Measurements from ENCODE around the gene TSPAN18. TPM values are rescaled to one million over a fixed set of nuclear protein-coding genes. Genes with fewer than 3 reads are reported as not detected.
A peak's percentile ranks its signal among the peaks of the same experiment; 100 is the strongest.

TSPAN18 gene
- total RNA-seq, 4 donors from 2014 or later = 27.7 to 70.1 (median 50.2) TPM

DNA sequence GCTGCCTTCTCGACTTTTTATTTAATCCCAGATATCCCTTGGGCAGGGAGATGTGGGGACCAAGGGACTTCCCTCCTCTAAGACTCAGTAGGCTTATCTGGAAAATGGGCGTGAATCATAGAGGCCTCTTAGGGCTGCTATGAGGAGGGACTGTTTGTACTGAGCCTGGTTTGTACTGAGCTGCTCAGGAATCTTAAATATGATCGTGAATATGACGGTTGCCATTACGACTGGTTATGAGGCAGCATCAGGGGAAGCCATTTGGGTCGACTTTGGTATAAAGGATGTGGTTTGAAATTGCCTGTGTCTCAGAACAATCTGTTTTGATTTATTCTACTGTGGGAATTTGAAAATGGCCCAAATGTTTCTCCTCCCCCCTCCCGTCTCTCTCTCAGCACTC, 20.6 kb downstream of the TSPAN18 start:
- 34% methylated on average over 6 of the region's 7 CpGs for WGBS
- no peaks in the 10 kb centered on the region for H3K27me3 ChIP-seq
- peak overlapping the region; percentile 80 to 85 (median 84) for H3K27ac ChIP-seq (replicated peaks in 1 of 4)

DNA sequence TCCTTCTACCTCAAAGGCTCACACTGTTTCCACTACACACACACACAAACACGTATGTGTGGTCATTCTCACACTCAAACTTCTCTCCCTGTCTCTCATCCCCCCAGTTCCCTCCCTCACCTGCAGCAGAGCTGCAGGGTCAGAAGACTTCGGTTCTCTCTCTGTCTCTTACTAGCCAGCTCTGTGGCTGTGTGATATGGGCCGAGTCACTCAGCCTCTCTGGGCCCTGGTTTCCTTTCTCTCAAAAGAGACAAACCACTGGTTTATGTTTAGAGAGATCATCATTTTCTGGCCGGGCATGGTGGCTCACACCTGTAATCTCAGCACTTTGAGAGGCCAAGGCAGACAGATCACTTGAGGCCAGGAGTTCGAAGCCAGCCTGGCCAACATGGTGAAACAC, 21.1 kb downstream of the TSPAN18 start:
- no peak for DNase-seq (ENCODE audit: extremely low spot score)
- Histone ChIP-seq H3K4me3 (no peak overlapping the region), H3K27ac (replicated peaks in 1 of 4) (peak overlapping the region; percentile 80 to 85 (median 84)), H3K4me1 (peaks cover 48 to 100% (median 92%) of the 10 kb centered on the region in 4 donors), H3K36me3 (no peaks in the 10 kb centered on the region), H3K27me3 (no peaks in the 10 kb centered on the region), H3K9me3 (no peaks in the 10 kb centered on the region)
- WGBS = 75% methylated on average over 5 of the region's 5 CpGs
- intact Hi-C loops (cut with DNase I) = no loop called here
- no peak for TF ChIP-seq POLR2A (IDR thresholded peaks at IDR 0.05; ENCODE audit: low read depth)
- TF ChIP-seq, protein P1, sequence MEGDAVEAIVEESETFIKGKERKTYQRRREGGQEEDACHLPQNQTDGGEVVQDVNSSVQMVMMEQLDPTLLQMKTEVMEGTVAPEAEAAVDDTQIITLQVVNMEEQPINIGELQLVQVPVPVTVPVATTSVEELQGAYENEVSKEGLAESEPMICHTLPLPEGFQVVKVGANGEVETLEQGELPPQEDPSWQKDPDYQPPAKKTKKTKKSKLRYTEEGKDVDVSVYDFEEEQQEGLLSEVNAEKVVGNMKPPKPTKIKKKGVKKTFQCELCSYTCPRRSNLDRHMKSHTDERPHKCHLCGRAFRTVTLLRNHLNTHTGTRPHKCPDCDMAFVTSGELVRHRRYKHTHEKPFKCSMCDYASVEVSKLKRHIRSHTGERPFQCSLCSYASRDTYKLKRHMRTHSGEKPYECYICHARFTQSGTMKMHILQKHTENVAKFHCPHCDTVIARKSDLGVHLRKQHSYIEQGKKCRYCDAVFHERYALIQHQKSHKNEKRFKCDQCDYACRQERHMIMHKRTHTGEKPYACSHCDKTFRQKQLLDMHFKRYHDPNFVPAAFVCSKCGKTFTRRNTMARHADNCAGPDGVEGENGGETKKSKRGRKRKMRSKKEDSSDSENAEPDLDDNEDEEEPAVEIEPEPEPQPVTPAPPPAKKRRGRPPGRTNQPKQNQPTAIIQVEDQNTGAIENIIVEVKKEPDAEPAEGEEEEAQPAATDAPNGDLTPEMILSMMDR (IDR thresholded peaks at IDR 0.05) = no peak
- no peak for TF ChIP-seq EP300 (IDR thresholded peaks at IDR 0.05)
- no peak for TF ChIP-seq POLR2AphosphoS5 (IDR thresholded peaks at IDR 0.05)

More for the DNA sequence above, 20.6 kb downstream of the TSPAN18 start:
- TF ChIP-seq EP300 (IDR thresholded peaks at IDR 0.05) = peak; percentile 54
- peak in 1 of 2 donors; percentile 69 for TF ChIP-seq POLR2AphosphoS5 (IDR thresholded peaks at IDR 0.05)
- TF ChIP-seq, protein P1 (IDR thresholded peaks at IDR 0.05) = no peak
- Histone ChIP-seq H3K9me3 (no peaks in the 10 kb centered on the region), H3K4me3 (no peak overlapping the region), H3K36me3 (no peaks in the 10 kb centered on the region), H3K4me1 (peaks cover 53 to 100% (median 92%) of the 10 kb centered on the region in 4 donors)
- no peak for DNase-seq (ENCODE audit: extremely low spot score)
- intact Hi-C loops (cut with DNase I) = no loop called here

DNA sequence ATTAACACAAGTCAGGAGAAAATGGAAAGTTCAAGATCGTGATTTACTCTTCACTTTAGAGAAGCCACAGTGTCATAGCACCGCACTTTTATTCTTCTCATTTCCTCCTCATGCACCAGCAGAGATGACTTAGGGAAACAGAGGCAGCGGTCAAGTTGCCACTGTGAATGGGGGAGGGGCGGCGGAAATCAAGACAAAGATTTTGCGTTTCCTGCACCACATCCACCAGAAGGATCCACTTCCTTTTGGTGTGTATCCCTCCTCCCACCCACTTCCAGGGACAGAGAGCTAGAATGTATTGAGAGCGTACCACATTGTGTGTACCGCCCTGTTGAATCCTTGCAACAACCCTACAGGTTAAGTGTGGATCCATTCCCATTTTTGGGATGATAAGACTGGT, 21.8 kb downstream of the TSPAN18 start:
- TF ChIP-seq, protein P1 (IDR thresholded peaks at IDR 0.05) = no peak
- TF ChIP-seq POLR2AphosphoS5 (IDR thresholded peaks at IDR 0.05) = no peak
- TF ChIP-seq POLR2A (IDR thresholded peaks at IDR 0.05; ENCODE audit: low read depth) = no peak
- no peak for TF ChIP-seq EP300 (IDR thresholded peaks at IDR 0.05)
- 88% methylated on average over 8 of the region's 8 CpGs for WGBS
- H3K9me3 ChIP-seq = no peaks in the 10 kb centered on the region

DNA sequence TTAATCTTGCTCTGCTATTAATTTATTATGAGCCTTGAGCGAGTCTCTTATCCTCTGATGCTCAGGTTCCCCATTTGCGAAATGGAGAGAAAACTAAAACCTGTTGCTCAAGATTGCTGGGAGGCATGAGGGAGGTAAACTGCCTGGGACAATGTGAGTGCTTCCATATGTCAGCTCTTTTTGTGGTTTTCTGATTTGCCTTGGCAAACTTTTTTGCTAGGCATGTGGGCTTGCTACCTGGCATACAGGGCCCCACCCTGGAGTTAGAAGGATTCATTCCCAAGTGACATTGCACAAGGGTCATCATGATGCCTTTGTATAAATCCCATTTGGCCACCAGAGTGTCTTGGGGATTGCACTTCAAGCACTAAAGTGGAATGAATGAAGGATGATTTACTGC, 22.4 kb downstream of the TSPAN18 start:
- DNase-seq (ENCODE audit: extremely low spot score) = no peak
- peak overlapping the region; percentile 80 to 85 (median 84) for H3K27ac ChIP-seq (replicated peaks in 1 of 4)
- no peaks in the 10 kb centered on the region for H3K27me3 ChIP-seq
- TF ChIP-seq, protein P1 (IDR thresholded peaks at IDR 0.05) = no peak
- no peak for TF ChIP-seq POLR2A (IDR thresholded peaks at IDR 0.05; ENCODE audit: low read depth)
- no peak for TF ChIP-seq POLR2AphosphoS5 (IDR thresholded peaks at IDR 0.05)
- TF ChIP-seq EP300 (IDR thresholded peaks at IDR 0.05) = no peak
- WGBS = 96% methylated on average over 2 of the region's 2 CpGs
- no peaks in the 10 kb centered on the region for H3K9me3 ChIP-seq
- peaks cover 47 to 100% (median 92%) of the 10 kb centered on the region in 4 donors for H3K4me1 ChIP-seq
- H3K36me3 ChIP-seq = no peaks in the 10 kb centered on the region
- no peak overlapping the region for H3K4me3 ChIP-seq
- intact Hi-C loops (cut with DNase I) = no loop called here

More for the DNA sequence above, 21.8 kb downstream of the TSPAN18 start:
- Histone ChIP-seq H3K4me1 (peaks cover 46 to 100% (median 92%) of the 10 kb centered on the region in 4 donors), H3K27ac (replicated peaks in 1 of 4) (peak overlapping the region; percentile 80 to 85 (median 84)), H3K27me3 (no peaks in the 10 kb centered on the region), H3K4me3 (no peak overlapping the region), H3K36me3 (no peaks in the 10 kb centered on the region)
- intact Hi-C loops (cut with DNase I) = no loop called here
- DNase-seq (ENCODE audit: extremely low spot score) = no peak
